GM12801 (cell line): ENCODE data around the gene FPGS.

Experiments used
- TF ChIP-seq, protein P1 (sequence below): IDR thresholded peaks from one replicate; pipeline ENCODE4 v1.5.1; 2011; ENCODE audit warnings: control low read depth; ENCODE audit not compliant: insufficient read length; ENCODE audit errors: extremely low read depth

FPGS gene

DNA sequence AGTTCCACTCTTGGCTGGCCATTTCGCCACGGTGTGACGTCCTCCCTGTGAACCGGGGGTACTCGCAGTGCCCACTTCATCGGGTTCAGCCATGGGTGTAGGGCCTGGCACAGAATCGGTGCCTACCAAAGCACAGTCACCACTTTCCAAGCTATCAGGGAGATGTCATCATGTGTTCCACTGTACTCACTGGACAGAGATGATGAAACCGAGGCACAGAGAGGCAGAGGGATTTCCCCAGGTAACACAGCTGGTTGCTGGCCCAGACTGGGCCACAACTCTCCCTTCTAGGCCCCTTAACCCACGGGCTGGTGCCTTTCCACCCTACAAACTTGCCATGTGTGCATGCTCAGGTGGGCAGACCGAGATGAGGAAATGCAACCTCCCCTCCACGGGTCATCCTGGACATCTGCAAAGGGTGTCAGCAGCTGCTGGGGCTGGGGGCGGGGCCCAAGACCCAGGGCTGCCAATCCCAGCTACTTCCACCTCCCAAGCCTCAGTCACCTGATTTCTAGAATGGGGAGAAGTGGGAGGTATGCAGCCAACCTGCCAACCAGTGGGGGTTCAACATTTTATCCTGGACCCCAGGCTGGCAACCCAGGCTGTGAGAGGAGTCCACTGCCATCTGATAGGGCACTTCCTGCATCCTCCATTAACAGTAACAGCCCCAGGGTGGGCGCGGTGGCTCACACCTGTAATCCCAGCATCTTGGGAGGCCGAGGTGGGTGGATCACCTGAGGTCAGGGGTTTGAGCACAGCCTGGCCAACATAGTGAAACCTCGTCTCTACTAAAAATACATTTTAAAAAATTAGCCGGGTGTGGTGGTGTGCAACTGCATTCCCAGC is 23.3 kb upstream of the FPGS start:
- TF ChIP-seq, protein P1, sequence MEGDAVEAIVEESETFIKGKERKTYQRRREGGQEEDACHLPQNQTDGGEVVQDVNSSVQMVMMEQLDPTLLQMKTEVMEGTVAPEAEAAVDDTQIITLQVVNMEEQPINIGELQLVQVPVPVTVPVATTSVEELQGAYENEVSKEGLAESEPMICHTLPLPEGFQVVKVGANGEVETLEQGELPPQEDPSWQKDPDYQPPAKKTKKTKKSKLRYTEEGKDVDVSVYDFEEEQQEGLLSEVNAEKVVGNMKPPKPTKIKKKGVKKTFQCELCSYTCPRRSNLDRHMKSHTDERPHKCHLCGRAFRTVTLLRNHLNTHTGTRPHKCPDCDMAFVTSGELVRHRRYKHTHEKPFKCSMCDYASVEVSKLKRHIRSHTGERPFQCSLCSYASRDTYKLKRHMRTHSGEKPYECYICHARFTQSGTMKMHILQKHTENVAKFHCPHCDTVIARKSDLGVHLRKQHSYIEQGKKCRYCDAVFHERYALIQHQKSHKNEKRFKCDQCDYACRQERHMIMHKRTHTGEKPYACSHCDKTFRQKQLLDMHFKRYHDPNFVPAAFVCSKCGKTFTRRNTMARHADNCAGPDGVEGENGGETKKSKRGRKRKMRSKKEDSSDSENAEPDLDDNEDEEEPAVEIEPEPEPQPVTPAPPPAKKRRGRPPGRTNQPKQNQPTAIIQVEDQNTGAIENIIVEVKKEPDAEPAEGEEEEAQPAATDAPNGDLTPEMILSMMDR, result no peak

DNA sequence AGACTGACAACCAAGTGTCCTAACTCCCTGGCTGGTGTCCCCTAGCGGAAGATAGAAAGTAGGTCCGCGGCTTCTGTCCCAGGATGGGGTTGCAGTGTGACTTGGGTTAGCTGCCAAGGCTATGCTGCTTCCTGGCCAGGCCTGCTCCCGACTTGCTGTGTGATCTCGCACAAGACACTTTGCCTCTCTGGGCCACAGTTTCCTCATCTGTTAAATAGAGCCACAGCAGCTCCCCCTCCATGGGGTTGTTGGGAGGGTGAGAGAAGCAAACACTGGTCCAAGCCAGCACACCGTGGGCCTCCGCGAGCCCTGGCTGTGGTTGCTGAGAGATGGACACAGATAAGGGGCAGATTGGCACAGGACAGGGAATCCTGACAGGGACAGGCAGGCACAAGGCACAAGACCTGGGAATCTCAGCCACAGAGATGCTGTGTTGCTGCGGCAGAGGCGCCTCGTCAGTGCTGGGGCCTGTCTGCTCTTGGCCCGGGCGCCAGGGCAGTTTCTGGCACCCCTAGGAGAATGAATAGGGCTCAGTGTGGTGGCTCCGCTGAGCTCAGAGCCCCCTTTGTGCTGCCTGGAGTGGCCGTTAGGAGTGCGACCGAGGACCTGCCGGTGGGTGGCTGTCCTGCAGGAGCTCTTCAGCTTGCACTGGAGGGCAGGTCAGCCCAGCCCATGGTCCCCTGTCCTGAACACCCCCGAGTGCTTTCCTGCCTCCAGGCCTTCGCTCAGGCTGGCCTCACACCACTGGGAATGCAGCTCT is 22.4 kb upstream of the FPGS start:
- TF ChIP-seq, protein P1, result no peak

DNA sequence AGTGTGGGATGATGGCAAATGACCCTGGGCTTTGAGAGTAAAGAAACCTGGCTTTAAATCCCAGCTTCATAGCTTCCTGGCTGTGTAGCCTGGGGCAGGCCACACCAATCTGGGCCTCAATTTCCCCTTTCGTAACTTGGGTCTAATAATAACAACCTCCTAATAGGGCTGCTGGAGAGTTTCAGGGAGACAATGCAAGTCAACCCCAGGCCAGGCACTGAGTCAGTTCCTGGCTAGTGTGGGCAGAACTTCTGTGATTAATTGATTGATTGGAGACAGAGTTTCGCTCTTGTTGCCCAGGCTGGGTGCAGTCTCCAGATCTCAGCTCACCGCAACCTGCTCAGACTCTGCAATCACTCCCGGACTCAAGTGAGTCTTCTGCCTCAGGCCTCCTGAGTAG is 20.9 kb upstream of the FPGS start:
- TF ChIP-seq, protein P1, result no peak

DNA sequence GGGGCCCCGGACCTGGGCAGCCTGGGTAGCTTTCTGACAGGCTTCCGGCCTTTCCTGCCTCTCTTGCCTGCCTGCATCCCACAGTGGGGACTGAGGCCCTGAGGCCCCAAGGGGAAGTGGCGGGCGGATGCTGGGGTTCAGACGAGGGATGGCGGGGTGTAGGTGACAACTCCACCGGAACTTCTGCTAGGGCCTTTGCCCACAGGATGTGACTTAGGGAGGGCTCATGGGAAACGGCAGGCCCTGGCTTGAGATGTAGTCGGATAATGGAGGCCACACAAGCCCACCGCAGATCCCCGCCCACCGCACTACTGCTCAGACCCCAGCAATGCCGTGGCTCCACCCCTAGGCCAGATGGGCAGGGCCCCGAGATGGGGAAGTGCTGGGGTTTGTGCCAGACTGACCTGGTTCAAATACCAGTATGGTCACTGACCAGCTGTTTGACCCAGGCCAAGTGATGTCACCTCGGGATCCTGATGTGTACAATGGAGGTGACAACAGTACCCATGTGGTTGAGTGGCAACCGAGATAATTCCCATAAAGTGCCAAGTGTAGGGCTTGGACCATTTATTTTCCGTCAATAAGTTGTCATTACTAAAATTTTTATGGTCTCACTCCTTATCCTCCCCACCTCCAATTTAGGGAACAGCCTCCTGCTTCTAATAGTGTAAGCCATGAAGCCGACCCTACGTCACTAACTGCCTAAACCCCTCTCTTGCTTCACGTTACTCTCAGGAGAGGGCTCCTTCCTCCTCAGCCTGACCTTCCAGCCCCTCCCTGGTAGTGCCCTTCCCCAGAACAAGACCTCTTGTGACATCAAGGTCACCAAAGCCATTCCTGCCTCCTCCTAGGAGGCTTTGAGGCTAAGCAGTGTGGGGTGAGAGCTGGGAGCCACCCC is 19.3 kb upstream of the FPGS start:
- TF ChIP-seq, protein P1, result no peak

DNA sequence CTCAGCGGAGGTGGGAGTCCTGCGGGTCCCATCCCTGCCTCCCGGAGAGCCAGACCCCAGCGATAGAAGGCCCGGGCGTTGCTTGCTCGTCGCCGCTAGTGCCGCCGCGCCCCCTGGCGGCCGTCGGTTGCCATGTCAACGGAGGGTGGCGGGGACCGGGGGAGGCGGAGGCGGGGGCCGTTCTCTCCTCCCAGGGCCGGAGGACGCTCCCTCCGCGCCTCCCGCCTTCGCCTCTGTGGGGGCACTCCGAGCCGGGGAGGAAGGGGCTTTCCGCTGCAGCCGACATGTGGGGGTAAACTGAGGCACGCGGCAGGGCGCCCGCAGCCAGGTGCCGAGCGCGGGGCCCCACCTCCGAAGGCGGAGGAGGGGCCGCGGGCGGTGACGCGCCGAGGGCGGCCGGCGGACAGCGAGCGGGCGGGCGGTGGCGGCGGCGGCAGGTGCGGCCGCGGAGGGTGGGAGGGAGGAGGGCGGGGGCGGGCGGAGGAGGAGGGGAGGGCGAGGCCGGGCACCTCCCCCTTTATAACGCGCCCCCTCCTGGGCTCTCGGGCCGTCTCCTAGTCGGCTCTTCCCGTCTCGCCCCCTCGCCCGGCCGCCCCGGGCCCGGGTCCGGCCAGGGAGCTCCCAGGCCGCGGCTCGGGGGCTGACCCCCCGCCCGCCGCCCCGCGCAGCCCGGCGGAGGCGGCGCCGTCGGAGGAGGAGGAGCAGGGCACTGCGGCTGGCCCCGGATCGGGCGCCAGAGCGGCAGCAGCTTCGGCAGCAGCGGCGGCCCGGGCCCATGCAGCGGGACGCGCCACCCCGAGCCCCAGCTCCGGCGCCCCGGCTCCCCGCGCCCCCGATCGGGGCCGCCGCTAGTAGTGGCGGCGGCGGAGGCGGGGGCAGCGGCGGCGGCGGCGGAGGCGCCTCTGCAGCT is 17.4 kb upstream of the FPGS start:
- TF ChIP-seq, protein P1, result no peak

DNA sequence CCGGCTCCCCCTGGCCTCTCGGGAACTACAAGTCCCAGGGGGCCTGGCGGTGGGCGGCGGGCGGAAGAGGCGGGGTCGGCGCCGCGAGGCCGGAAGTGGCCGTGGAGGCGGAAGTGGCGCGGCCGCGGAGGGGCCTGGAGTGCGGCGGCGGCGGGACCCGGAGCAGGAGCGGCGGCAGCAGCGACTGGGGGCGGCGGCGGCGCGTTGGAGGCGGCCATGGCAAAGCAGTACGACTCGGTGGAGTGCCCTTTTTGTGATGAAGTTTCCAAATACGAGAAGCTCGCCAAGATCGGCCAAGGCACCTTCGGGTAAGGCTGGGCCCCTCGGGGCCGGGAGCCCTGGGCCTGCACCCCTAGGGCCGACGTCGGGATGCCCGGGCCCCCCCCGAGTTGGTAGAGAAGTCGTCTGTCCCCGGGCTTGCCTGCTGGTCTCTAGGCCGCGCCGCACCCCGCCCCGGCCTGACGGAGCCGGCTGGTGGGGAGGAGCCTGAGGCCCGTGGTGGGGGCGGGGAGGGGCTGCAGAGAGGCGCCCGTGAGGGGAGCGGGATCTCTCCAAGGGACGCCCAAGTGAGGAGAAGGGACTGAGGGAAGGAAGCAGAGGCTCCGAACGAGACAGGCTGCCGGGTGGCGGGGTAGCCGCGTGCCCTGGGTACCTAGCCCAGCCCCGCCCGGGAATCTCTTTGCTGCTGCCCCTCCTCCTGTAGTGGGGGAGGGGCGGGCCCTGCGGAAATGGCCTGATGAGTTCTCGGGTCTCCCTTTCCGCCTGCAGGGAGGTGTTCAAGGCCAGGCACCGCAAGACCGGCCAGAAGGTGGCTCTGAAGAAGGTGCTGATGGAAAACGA is 16.5 kb upstream of the FPGS start, which contains the start of gene CDK9:
TSS of gene CDK9 (plus strand) at position 102 of the 840 bp plus-strand sequence. CDS start at position 217, 115 bp downstream.
- TF ChIP-seq, protein P1, result no peak
